Spinal cord (tissue), 10 donors: ENCODE measurements around the gene RNF148. TPM values are rescaled to one million over a fixed set of nuclear protein-coding genes. Genes with fewer than 3 reads are reported as not detected.
"Not testable (repeated sequence)": the region's sequence is repeated elsewhere in the genome, so short reads cannot be mapped to it uniquely, and the experiment has no call there.

Experiments
- DNase-seq, 6 donors: peaks; one replicate each; pipeline versions ENCODE4 v3.0.0 to v3.0.0-alpha.2; 2013 to 2015; ENCODE audit warnings: low spot score in 6 of 6, low read depth in 4 of 6
- H3K27ac ChIP-seq: one replicate; pipeline ENCODE4 v1.5.1; 2013; ENCODE audit warnings: low read depth, low read length, control low read depth
- H3K27me3 ChIP-seq: one replicate; pipeline ENCODE4 v1.6.1; 2013; ENCODE audit warnings: low read length; ENCODE audit not compliant: control insufficient read depth, insufficient read depth
- H3K36me3 ChIP-seq: one replicate; pipeline ENCODE4 v1.6.1; 2013; ENCODE audit warnings: low read length; ENCODE audit not compliant: control insufficient read depth, insufficient read depth
- H3K4me1 ChIP-seq: one replicate; pipeline ENCODE4 v1.6.1; 2013; ENCODE audit warnings: low read length; ENCODE audit not compliant: control insufficient read depth, insufficient read depth
- H3K4me3 ChIP-seq: one replicate; pipeline ENCODE4 v1.5.1; 2013; ENCODE audit warnings: low read depth, low read length, control low read depth
- H3K9me3 ChIP-seq: one replicate; pipeline ENCODE4 v1.6.1; 2013; ENCODE audit warnings: low read length; ENCODE audit not compliant: control insufficient read depth, insufficient read depth
- WGBS: methylation state at CpG from one replicate; pipeline ENCODE4 v1.1.5; 2013; ENCODE audit warnings: missing lambda C conversion rate; ENCODE audit not compliant: insufficient coverage; 5-methylcytosine and 5-hydroxymethylcytosine counted together
- polyA plus RNA-seq, 2 donors: library from polyadenylated mRNA; unstranded; fragments of 120-200 nt; gene quantifications; one replicate each; pipeline ENCODE4 v1.2.1, GENCODE V29; 2013; ENCODE audit not compliant: insufficient read length in 2 of 2
- total RNA-seq, 2 donors: library from RNA; depleted of rRNA in 1 of 2; stranded (reverse); fragments of 120-200 nt in 1 of 2; fragments of >200 nt in 1 of 2; gene quantifications; one replicate each; pipeline versions ENCODE4 v1.2.3 to v1.2.4, GENCODE V29; 2013 to 2014
- donor health status: healthy.

The RNF148 gene
- total and polyA plus RNA-seq, 4 donors = 0.99 to 1.6 TPM; not detected in 2

GRCh38 chr7:122694697-122695096 lies 8.0 kb downstream of the RNF148 start:
- H3K36me3 ChIP-seq = no peaks in the 10 kb centered on the region
- H3K4me3 ChIP-seq = no peak overlapping the region
- WGBS = no CpG with 5 or more reads among the region's 2 CpGs
- DNase-seq = peak in 1 of 6 donors; percentile 22
- no peaks in the 10 kb centered on the region for H3K27me3 ChIP-seq
- H3K9me3 ChIP-seq = no peaks in the 10 kb centered on the region
- H3K4me1 ChIP-seq = no peaks in the 10 kb centered on the region
- no peak overlapping the region for H3K27ac ChIP-seq

GRCh38 chr7:122692769-122693309 lies 9.9 kb downstream of the RNF148 start:
- Histone ChIP-seq H3K27me3 (no peaks in the 10 kb centered on the region), H3K9me3 (no peaks in the 10 kb centered on the region), H3K36me3 (no peaks in the 10 kb centered on the region), H3K27ac (no peak overlapping the region), H3K4me3 (no peak overlapping the region), H3K4me1 (no peaks in the 10 kb centered on the region)
- 93% methylated on average over 3 of the region's 3 CpGs for WGBS
- no peak for DNase-seq

GRCh38 chr7:122691569-122692235 lies 11.0 kb downstream of the RNF148 start:
- Histone ChIP-seq H3K4me3 (no peak overlapping the region), H3K9me3 (no peaks in the 10 kb centered on the region), H3K36me3 (no peaks in the 10 kb centered on the region), H3K27me3 (no peaks in the 10 kb centered on the region), H3K27ac (no peak overlapping the region), H3K4me1 (no peaks in the 10 kb centered on the region)
- DNase-seq = no peak
- WGBS = 97% methylated on average over 14 of the region's 14 CpGs

- no peak overlapping the region for H3K4me3 ChIP-seq
- DNase-seq = no peak
- 87% methylated on average over 11 of the region's 13 CpGs for WGBS
These were observed 13.2 kb downstream of the RNF148 start for GRCh38 chr7:122689346-122690109.

GRCh38 chr7:122688400-122688998 lies 14.2 kb downstream of the RNF148 start:
- H3K4me1 ChIP-seq = no peaks in the 10 kb centered on the region
- 63% methylated on average over 1 of the region's 6 CpGs for WGBS

More at GRCh38 chr7:122689346-122690109, 13.2 kb downstream of the RNF148 start:
- H3K36me3 ChIP-seq = no peaks in the 10 kb centered on the region
- no peaks in the 10 kb centered on the region for H3K9me3 ChIP-seq
- no peaks in the 10 kb centered on the region for H3K4me1 ChIP-seq
- no peak overlapping the region for H3K27ac ChIP-seq
- H3K27me3 ChIP-seq = no peaks in the 10 kb centered on the region

GRCh38 chr7:122686360-122686878 lies 16.3 kb downstream of the RNF148 start:
- no peak overlapping the region for H3K4me3 ChIP-seq
- no peaks in the 10 kb centered on the region for H3K9me3 ChIP-seq
- no peaks in the 10 kb centered on the region for H3K36me3 ChIP-seq
- H3K4me1 ChIP-seq = no peaks in the 10 kb centered on the region
- no peak overlapping the region for H3K27ac ChIP-seq
- 61% methylated on average over 7 of the region's 10 CpGs for WGBS
- DNase-seq = peak in 1 of 6 donors; percentile 17
- H3K27me3 ChIP-seq = no peaks in the 10 kb centered on the region

More at GRCh38 chr7:122688400-122688998, 14.2 kb downstream of the RNF148 start:
- H3K27ac ChIP-seq = no peak overlapping the region
- no peaks in the 10 kb centered on the region for H3K36me3 ChIP-seq
- no peak overlapping the region for H3K4me3 ChIP-seq
- DNase-seq = peak in 1 of 6 donors; percentile 24
- H3K27me3 ChIP-seq = no peaks in the 10 kb centered on the region
- no peaks in the 10 kb centered on the region for H3K9me3 ChIP-seq

- Histone ChIP-seq H3K4me3 (no peak overlapping the region), H3K27ac (no peak overlapping the region), H3K9me3 (no peaks in the 10 kb centered on the region), H3K36me3 (no peaks in the 10 kb centered on the region), H3K27me3 (no peaks in the 10 kb centered on the region), H3K4me1 (no peaks in the 10 kb centered on the region)
- no CpG with 5 or more reads among the region's 2 CpGs for WGBS
- DNase-seq = no peak
These were observed 18.2 kb downstream of the RNF148 start for GRCh38 chr7:122684504-122684903.

- 81% methylated on average over 5 of the region's 8 CpGs for WGBS
- H3K27ac ChIP-seq = no peak overlapping the region
- no peaks in the 10 kb centered on the region for H3K9me3 ChIP-seq
- no peak for DNase-seq
- no peaks in the 10 kb centered on the region for H3K4me1 ChIP-seq
- no peaks in the 10 kb centered on the region for H3K36me3 ChIP-seq
- no peak overlapping the region for H3K4me3 ChIP-seq
- H3K27me3 ChIP-seq = no peaks in the 10 kb centered on the region
These were observed 19.7 kb downstream of the RNF148 start for GRCh38 chr7:122682815-122683550.

GRCh38 chr7:122681186-122681585 lies 21.5 kb downstream of the RNF148 start:
- not testable (repeated sequence) for H3K36me3 ChIP-seq, H3K4me3 ChIP-seq, H3K9me3 ChIP-seq, DNase-seq, H3K27me3 ChIP-seq, H3K4me1 ChIP-seq, H3K27ac ChIP-seq
- 95% methylated on average over 10 of the region's 16 CpGs for WGBS
